ENCODE data around the gene CREB3.

GRCh38 chr9:35719546-35719945, 12.9 kb upstream of the CREB3 start:
- TF ChIP-seq, protein P1, sequence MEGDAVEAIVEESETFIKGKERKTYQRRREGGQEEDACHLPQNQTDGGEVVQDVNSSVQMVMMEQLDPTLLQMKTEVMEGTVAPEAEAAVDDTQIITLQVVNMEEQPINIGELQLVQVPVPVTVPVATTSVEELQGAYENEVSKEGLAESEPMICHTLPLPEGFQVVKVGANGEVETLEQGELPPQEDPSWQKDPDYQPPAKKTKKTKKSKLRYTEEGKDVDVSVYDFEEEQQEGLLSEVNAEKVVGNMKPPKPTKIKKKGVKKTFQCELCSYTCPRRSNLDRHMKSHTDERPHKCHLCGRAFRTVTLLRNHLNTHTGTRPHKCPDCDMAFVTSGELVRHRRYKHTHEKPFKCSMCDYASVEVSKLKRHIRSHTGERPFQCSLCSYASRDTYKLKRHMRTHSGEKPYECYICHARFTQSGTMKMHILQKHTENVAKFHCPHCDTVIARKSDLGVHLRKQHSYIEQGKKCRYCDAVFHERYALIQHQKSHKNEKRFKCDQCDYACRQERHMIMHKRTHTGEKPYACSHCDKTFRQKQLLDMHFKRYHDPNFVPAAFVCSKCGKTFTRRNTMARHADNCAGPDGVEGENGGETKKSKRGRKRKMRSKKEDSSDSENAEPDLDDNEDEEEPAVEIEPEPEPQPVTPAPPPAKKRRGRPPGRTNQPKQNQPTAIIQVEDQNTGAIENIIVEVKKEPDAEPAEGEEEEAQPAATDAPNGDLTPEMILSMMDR (IDR thresholded peaks at IDR 0.05) = no peak
- no peak for TF ChIP-seq POLR2A (IDR thresholded peaks at IDR 0.05)

Measured in vagina (tissue), 2 donors.